Measurements from ENCODE around the gene PRDM16. TPM values are rescaled to one million over a fixed set of nuclear protein-coding genes. Genes with fewer than 3 reads are reported as not detected.

Gene PRDM16
- total RNA-seq, 4 donors from 2014 or later = 15.7 to 54.3 (median 27.6) TPM

- Histone ChIP-seq H3K27me3 (no peaks in the 10 kb centered on the region), H3K4me1 (peaks cover 23 to 32% of the 10 kb centered on the region in 2 donors), H3K27ac (no peak overlapping the region), H3K36me3 (no peaks in the 10 kb centered on the region), H3K4me3 (replicated peaks in 1 of 3) (no peak overlapping the region), H3K9me3 (no peaks in the 10 kb centered on the region)
- WGBS, 2 donors = 87 to 97% methylated on average over 4 to 5 of the region's 5 CpGs
- DNase-seq = no peak
- intact Hi-C loops (cut with DNase I) = no loop called here
- TF ChIP-seq POLR2A (IDR thresholded peaks at IDR 0.05) (no peak), CTCF (IDR thresholded peaks at IDR 0.05) (no peak)
Measured at GRCh38 chr1:3383679-3384078, 314.7 kb downstream of the PRDM16 start.

GRCh38 chr1:3384407-3384806 lies 315.4 kb downstream of the PRDM16 start:
- TF ChIP-seq POLR2A (IDR thresholded peaks at IDR 0.05) = no peak
- no peak for TF ChIP-seq CTCF (IDR thresholded peaks at IDR 0.05)
- Histone ChIP-seq H3K36me3 (no peaks in the 10 kb centered on the region), H3K4me1 (peaks cover 23 to 30% of the 10 kb centered on the region in 2 donors), H3K27ac (no peak overlapping the region), H3K27me3 (no peaks in the 10 kb centered on the region), H3K9me3 (no peaks in the 10 kb centered on the region), H3K4me3 (replicated peaks in 1 of 3) (no peak overlapping the region)
- 86 to 92% methylated on average over 11 to 12 of the region's 12 CpGs for WGBS, 2 donors
- intact Hi-C loops (cut with DNase I) = no loop called here
- DNase-seq = no peak

DNA sequence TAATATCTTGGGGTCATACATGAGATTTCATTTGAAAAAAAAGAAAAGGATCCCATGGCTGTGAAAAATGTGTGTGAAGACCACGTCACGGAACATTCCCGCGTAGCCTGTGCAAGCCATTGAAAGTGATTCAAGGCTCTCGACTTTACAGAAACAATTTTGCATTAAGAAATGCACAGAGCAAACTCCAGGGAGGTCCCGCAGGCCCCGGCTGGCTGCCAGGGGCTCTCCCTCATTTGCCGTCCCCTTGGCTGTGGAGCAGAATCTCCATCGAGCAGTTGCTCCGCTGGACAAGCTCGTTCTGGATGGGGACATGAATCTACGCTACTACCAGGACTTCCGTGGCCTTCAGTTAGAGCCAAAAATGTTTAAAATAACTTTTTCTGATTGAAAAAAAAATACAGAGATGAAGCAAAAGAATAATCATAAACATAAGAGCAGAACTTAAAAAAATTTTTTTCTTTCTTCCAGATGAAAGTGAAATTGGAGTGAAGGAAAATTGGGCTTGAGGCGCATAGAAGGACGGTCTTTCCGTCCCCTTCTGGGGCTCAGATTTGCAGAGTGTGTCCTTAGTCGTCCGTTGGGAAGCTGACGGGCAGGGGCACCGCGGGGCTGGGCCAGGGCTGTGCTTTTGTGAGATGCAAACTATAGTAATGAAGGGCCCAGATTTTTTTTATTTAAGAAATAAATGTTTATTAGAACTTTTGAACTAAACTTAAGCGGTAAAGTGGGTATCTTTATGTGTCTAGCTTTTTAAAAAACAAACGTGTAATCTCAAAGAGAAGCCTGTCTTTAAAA lies 317.4 kb downstream of the PRDM16 start:
- Histone ChIP-seq H3K4me3 (replicated peaks in 1 of 3) (no peak overlapping the region), H3K36me3 (no peaks in the 10 kb centered on the region), H3K9me3 (no peaks in the 10 kb centered on the region), H3K4me1 (peaks cover 9 to 13% of the 10 kb centered on the region in 2 donors), H3K27ac (no peak overlapping the region), H3K27me3 (no peaks in the 10 kb centered on the region)
- no peak for DNase-seq
- intact Hi-C loops (cut with DNase I) = no loop called here
- TF ChIP-seq POLR2A (IDR thresholded peaks at IDR 0.05) = no peak
- TF ChIP-seq CTCF (IDR thresholded peaks at IDR 0.05) = no peak
- 75 to 87% methylated on average over 23 of the region's 23 CpGs for WGBS, 2 donors

GRCh38 chr1:3387401-3387800 lies 318.4 kb downstream of the PRDM16 start:
- H3K9me3 ChIP-seq = no peaks in the 10 kb centered on the region
- intact Hi-C loops (cut with DNase I) = no loop called here
- H3K27me3 ChIP-seq = no peaks in the 10 kb centered on the region
- no peak overlapping the region for H3K27ac ChIP-seq
- TF ChIP-seq POLR2A (IDR thresholded peaks at IDR 0.05) (no peak), CTCF (IDR thresholded peaks at IDR 0.05) (no peak)
- 90 to 92% methylated on average over 17 of the region's 17 CpGs for WGBS, 2 donors
- no peaks in the 10 kb centered on the region for H3K36me3 ChIP-seq
- H3K4me1 ChIP-seq = peaks cover under 1 to 11% of the 10 kb centered on the region in 2 donors
- no peak overlapping the region for H3K4me3 ChIP-seq (replicated peaks in 1 of 3)
- DNase-seq = no peak

DNA sequence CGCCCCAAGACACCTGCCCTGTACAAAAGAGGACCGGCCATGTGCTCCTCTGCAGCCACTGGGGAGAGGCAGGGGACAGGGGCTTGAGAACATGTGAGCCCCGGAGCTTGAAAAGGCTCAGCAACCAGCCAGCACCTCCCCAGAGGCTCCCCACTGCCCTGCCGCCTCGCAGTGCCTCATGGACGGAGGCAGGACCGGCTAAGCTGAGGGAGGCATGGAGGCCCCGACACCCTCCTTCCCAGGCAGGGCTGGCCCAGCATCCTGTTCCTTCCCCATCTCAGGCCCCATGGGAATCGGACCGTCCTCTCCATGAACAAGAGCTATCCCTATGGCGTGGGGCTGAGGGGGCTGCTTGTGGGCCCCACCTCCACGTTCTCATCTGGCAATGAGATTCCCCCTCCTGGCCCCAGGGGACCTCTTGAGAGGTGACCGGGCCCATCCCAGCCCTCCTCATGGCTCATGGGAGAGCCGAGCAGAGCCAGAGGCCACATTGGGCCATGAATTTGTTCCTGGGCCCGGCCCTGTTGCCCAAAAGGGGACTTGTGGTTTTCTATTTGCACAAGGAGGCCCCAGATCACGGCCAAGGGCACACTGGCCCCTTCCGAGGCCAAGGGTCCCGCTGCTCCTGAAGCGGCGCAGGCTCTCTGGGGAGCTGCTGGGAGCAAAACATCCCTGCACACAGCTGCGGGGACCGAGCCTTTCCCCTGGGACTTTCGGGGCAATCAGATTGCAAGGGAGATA lies 320.3 kb downstream of the PRDM16 start:
- Histone ChIP-seq H3K4me3 (replicated peaks in 1 of 3) (no peak overlapping the region), H3K4me1 (peaks cover 16 to 27% of the 10 kb centered on the region in 2 donors), H3K27ac (no peak overlapping the region), H3K27me3 (no peaks in the 10 kb centered on the region), H3K36me3 (no peaks in the 10 kb centered on the region), H3K9me3 (no peaks in the 10 kb centered on the region)
- intact Hi-C loops (cut with DNase I) = no loop called here
- no peak for DNase-seq
- 89 to 94% methylated on average over 10 of the region's 23 CpGs for WGBS, 2 donors
- no peak for TF ChIP-seq CTCF (IDR thresholded peaks at IDR 0.05)
- no peak for TF ChIP-seq POLR2A (IDR thresholded peaks at IDR 0.05)

All from thyroid gland (tissue), 4 donors.